ENCODE results near the gene BTBD8. TPM values are rescaled to one million over a fixed set of nuclear protein-coding genes. Genes with fewer than 3 reads are reported as not detected.

Gene BTBD8
- total and polyA plus RNA-seq, 4 experiments from 2014 or later, result 0.46 to 7.5 (median 3.7) TPM

GRCh38 chr1:92091625-92092024 is 11.5 kb downstream of the BTBD8 start:
- H3K27me3 Mint-ChIP-seq, result no peaks in the 10 kb centered on the region

GRCh38 chr1:92094090-92094489 is 13.9 kb downstream of the BTBD8 start:
- Mint-ChIP-seq H3K27me3 (no peaks in the 10 kb centered on the region), H3K36me3 (peaks cover 11 to 39% of the 10 kb centered on the region in 2 donors)
- POLR2A ChIA-PET (ENCODE audit: partially characterized antibody), result interaction anchor here (1.2 kb wide), 1 partner anchor 13 kb away, joined by 3 read pairs; no protein-coding TSS in a partner anchor

More at GRCh38 chr1:92091625-92092024, 11.5 kb downstream of the BTBD8 start:
- no peak overlapping the region for H3K4me3 Mint-ChIP-seq
- no peak overlapping the region for H3K27ac Mint-ChIP-seq
- H3K9me3 ChIP-seq (ENCODE audit: control insufficient read depth in 1 of 2, low read length in 2 of 2), result no peaks in the 10 kb centered on the region
- peaks cover 0 to 3% (median 0%) of the 10 kb centered on the region in 4 donors for H3K4me1 Mint-ChIP-seq
- no peak overlapping the region for H3K27ac ChIP-seq (ENCODE audit: low read depth, low read length)
- no peak overlapping the region for H3K4me3 ChIP-seq (ENCODE audit: low read length in 2 of 2)
- intact Hi-C loops (cut with micrococcal nuclease), result no loop called here
- DNase-seq, result no peak
- no peaks in the 10 kb centered on the region for H3K27me3 ChIP-seq (ENCODE audit: insufficient read depth, low read length)
- peaks cover 11 to 35% of the 10 kb centered on the region in 2 donors for H3K36me3 Mint-ChIP-seq
- POLR2A ChIA-PET (ENCODE audit: partially characterized antibody), result no interaction called here
- peaks cover 0 to 6% (median under 1%) of the 10 kb centered on the region in 8 donors for H3K9me3 Mint-ChIP-seq
- CTCF ChIA-PET (ENCODE audit: partially characterized antibody), result no interaction called here
- H3K4me1 ChIP-seq (ENCODE audit: insufficient read depth, low read length), result no peaks in the 10 kb centered on the region
- H3K36me3 ChIP-seq (ENCODE audit: insufficient read depth, low read length), result no peaks in the 10 kb centered on the region

GRCh38 chr1:92094595-92094994 is 14.4 kb downstream of the BTBD8 start:
- POLR2A ChIA-PET (ENCODE audit: partially characterized antibody), result no interaction called here
- intact Hi-C loops (cut with micrococcal nuclease), result no loop called here
- DNase-seq, result no peak
- Histone ChIP-seq H3K4me1 (ENCODE audit: insufficient read depth, low read length) (no peaks in the 10 kb centered on the region), H3K4me3 (ENCODE audit: low read length in 2 of 2) (no peak overlapping the region), H3K27me3 (ENCODE audit: insufficient read depth, low read length) (no peaks in the 10 kb centered on the region), H3K9me3 (ENCODE audit: control insufficient read depth in 1 of 2, low read length in 2 of 2) (no peaks in the 10 kb centered on the region), H3K36me3 (ENCODE audit: insufficient read depth, low read length) (no peaks in the 10 kb centered on the region), H3K27ac (ENCODE audit: low read depth, low read length) (no peak overlapping the region)
- no peak overlapping the region for H3K27ac Mint-ChIP-seq
- peaks cover 8 to 35% of the 10 kb centered on the region in 2 donors for H3K36me3 Mint-ChIP-seq
- H3K4me1 Mint-ChIP-seq, result peaks cover 0 to 2% (median 0%) of the 10 kb centered on the region in 4 donors
- H3K9me3 Mint-ChIP-seq, result no peaks in the 10 kb centered on the region
- no peaks in the 10 kb centered on the region for H3K27me3 Mint-ChIP-seq
- CTCF ChIA-PET (ENCODE audit: partially characterized antibody), result no interaction called here
- no peak overlapping the region for H3K4me3 Mint-ChIP-seq

More at GRCh38 chr1:92094090-92094489, 13.9 kb downstream of the BTBD8 start:
- H3K4me3 Mint-ChIP-seq, result no peak overlapping the region
- CTCF ChIA-PET (ENCODE audit: partially characterized antibody), result interaction anchor here (1.0 kb wide), 1 partner anchor 197 kb away, joined by 3 read pairs; no protein-coding TSS in a partner anchor
- DNase-seq, result no peak
- H3K36me3 ChIP-seq (ENCODE audit: insufficient read depth, low read length), result no peaks in the 10 kb centered on the region
- H3K27me3 ChIP-seq (ENCODE audit: insufficient read depth, low read length), result no peaks in the 10 kb centered on the region
- no peaks in the 10 kb centered on the region for H3K9me3 ChIP-seq (ENCODE audit: control insufficient read depth in 1 of 2, low read length in 2 of 2)
- no peak overlapping the region for H3K4me3 ChIP-seq (ENCODE audit: low read length in 2 of 2)
- H3K27ac Mint-ChIP-seq, result no peak overlapping the region
- no peak overlapping the region for H3K27ac ChIP-seq (ENCODE audit: low read depth, low read length)
- intact Hi-C loops (cut with micrococcal nuclease), result no loop called here
- H3K4me1 ChIP-seq (ENCODE audit: insufficient read depth, low read length), result no peaks in the 10 kb centered on the region
- peaks cover 0 to 2% (median 0%) of the 10 kb centered on the region in 4 donors for H3K4me1 Mint-ChIP-seq
- H3K9me3 Mint-ChIP-seq, result no peaks in the 10 kb centered on the region

GRCh38 chr1:92095874-92096273 is 15.7 kb downstream of the BTBD8 start:
- Mint-ChIP-seq H3K9me3 (no peaks in the 10 kb centered on the region), H3K4me1 (peaks cover 0 to 2% (median 0%) of the 10 kb centered on the region in 4 donors), H3K27me3 (no peaks in the 10 kb centered on the region), H3K36me3 (peaks cover 3 to 31% of the 10 kb centered on the region in 2 donors), H3K4me3 (no peak overlapping the region), H3K27ac (no peak overlapping the region)
- Histone ChIP-seq H3K27ac (ENCODE audit: low read depth, low read length) (no peak overlapping the region), H3K36me3 (ENCODE audit: insufficient read depth, low read length) (no peaks in the 10 kb centered on the region), H3K9me3 (ENCODE audit: control insufficient read depth in 1 of 2, low read length in 2 of 2) (no peaks in the 10 kb centered on the region), H3K27me3 (ENCODE audit: insufficient read depth, low read length) (no peaks in the 10 kb centered on the region), H3K4me3 (ENCODE audit: low read length in 2 of 2) (no peak overlapping the region), H3K4me1 (ENCODE audit: insufficient read depth, low read length) (no peaks in the 10 kb centered on the region)
- intact Hi-C loops (cut with micrococcal nuclease), result no loop called here
- CTCF ChIA-PET (ENCODE audit: partially characterized antibody), result no interaction called here
- DNase-seq, result no peak
- POLR2A ChIA-PET (ENCODE audit: partially characterized antibody), result no interaction called here

GRCh38 chr1:92096317-92096716 is 16.2 kb downstream of the BTBD8 start:
- no peaks in the 10 kb centered on the region for H3K9me3 ChIP-seq (ENCODE audit: control insufficient read depth in 1 of 2, low read length in 2 of 2)
- no peaks in the 10 kb centered on the region for H3K27me3 ChIP-seq (ENCODE audit: insufficient read depth, low read length)
- no peaks in the 10 kb centered on the region for H3K4me1 Mint-ChIP-seq
- no peaks in the 10 kb centered on the region for H3K4me1 ChIP-seq (ENCODE audit: insufficient read depth, low read length)
- no peak overlapping the region for H3K4me3 Mint-ChIP-seq
- DNase-seq, result no peak
- no peaks in the 10 kb centered on the region for H3K27me3 Mint-ChIP-seq
- H3K36me3 Mint-ChIP-seq, result peaks cover 2 to 31% of the 10 kb centered on the region in 2 donors
- ChIA-PET POLR2A (ENCODE audit: partially characterized antibody) (no interaction called here), CTCF (ENCODE audit: partially characterized antibody) (no interaction called here)
- H3K27ac ChIP-seq (ENCODE audit: low read depth, low read length), result no peak overlapping the region
- intact Hi-C loops (cut with micrococcal nuclease), result no loop called here
- H3K9me3 Mint-ChIP-seq, result no peaks in the 10 kb centered on the region
- H3K27ac Mint-ChIP-seq, result no peak overlapping the region
- H3K4me3 ChIP-seq (ENCODE audit: low read length in 2 of 2), result no peak overlapping the region
- H3K36me3 ChIP-seq (ENCODE audit: insufficient read depth, low read length), result no peaks in the 10 kb centered on the region

- no peak overlapping the region for H3K27ac Mint-ChIP-seq
- peaks cover 23 to 34% of the 10 kb centered on the region in 2 donors for H3K36me3 Mint-ChIP-seq
- Histone ChIP-seq H3K27me3 (ENCODE audit: insufficient read depth, low read length) (no peaks in the 10 kb centered on the region), H3K4me1 (ENCODE audit: insufficient read depth, low read length) (no peaks in the 10 kb centered on the region), H3K36me3 (ENCODE audit: insufficient read depth, low read length) (no peaks in the 10 kb centered on the region), H3K4me3 (ENCODE audit: low read length in 2 of 2) (no peak overlapping the region), H3K27ac (ENCODE audit: low read depth, low read length) (no peak overlapping the region), H3K9me3 (ENCODE audit: control insufficient read depth in 1 of 2, low read length in 2 of 2) (no peaks in the 10 kb centered on the region)
- DNase-seq, result no peak
- H3K4me3 Mint-ChIP-seq, result no peak overlapping the region
- no peaks in the 10 kb centered on the region for H3K9me3 Mint-ChIP-seq
- no peaks in the 10 kb centered on the region for H3K27me3 Mint-ChIP-seq
- ChIA-PET CTCF (ENCODE audit: partially characterized antibody) (interaction anchor here (0.6 kb wide), 1 partner anchor 16 kb away, joined by 3 read pairs; no protein-coding TSS in a partner anchor), POLR2A (ENCODE audit: partially characterized antibody) (no interaction called here)
- intact Hi-C loops (cut with micrococcal nuclease), result no loop called here
- H3K4me1 Mint-ChIP-seq, result no peaks in the 10 kb centered on the region
Measured at GRCh38 chr1:92105546-92106081, 25.5 kb downstream of the BTBD8 start.

- POLR2A ChIA-PET (ENCODE audit: partially characterized antibody), result no interaction called here
- Mint-ChIP-seq H3K9me3 (no peaks in the 10 kb centered on the region), H3K27me3 (no peaks in the 10 kb centered on the region), H3K27ac (no peak overlapping the region), H3K4me3 (no peak overlapping the region), H3K36me3 (peaks cover 16 to 24% of the 10 kb centered on the region in 2 donors), H3K4me1 (no peaks in the 10 kb centered on the region)
- no peak for DNase-seq
- H3K4me1 ChIP-seq (ENCODE audit: insufficient read depth, low read length), result no peaks in the 10 kb centered on the region
- no peaks in the 10 kb centered on the region for H3K36me3 ChIP-seq (ENCODE audit: insufficient read depth, low read length)
- intact Hi-C loops (cut with micrococcal nuclease), result no loop called here
- CTCF ChIA-PET (ENCODE audit: partially characterized antibody), result no interaction called here
- no peak overlapping the region for H3K4me3 ChIP-seq (ENCODE audit: low read length in 2 of 2)
- no peaks in the 10 kb centered on the region for H3K9me3 ChIP-seq (ENCODE audit: control insufficient read depth in 1 of 2, low read length in 2 of 2)
- H3K27ac ChIP-seq (ENCODE audit: low read depth, low read length), result no peak overlapping the region
- H3K27me3 ChIP-seq (ENCODE audit: insufficient read depth, low read length), result no peaks in the 10 kb centered on the region
Measured at GRCh38 chr1:92108631-92109030, 28.5 kb downstream of the BTBD8 start.
